Stimulated activated CD4-positive, alpha-beta T cell treated with anti-CD3 and anti-CD28 coated beads, Interleukin-15, amount 100 ng/mL, for 24 hours (primary cell): ENCODE results near the gene CPEB1.
"Not testable (repeated sequence)": the region's sequence is repeated elsewhere in the genome, so short reads cannot be mapped to it uniquely, and the experiment has no call there.

Source experiments
- DNase-seq: peaks from one replicate; pipeline ENCODE4 v3.0.0-alpha.2; 2020

CPEB1 gene

GRCh38 chr15:82648257-82649103 lies 1.3 kb upstream of the CPEB1 start:
- DNase-seq, result no peak

- peak; percentile 65 for DNase-seq
These were observed 683 bp upstream of the CPEB1 start for GRCh38 chr15:82647835-82648256.

GRCh38 chr15:82646250-82647044 lies 716 bp downstream of the CPEB1 start:
- peak; percentile 24 for DNase-seq

- DNase-seq, result not testable (repeated sequence)
These were observed 2.0 kb downstream of the CPEB1 start for GRCh38 chr15:82644967-82645852.

- no peak for DNase-seq
These were observed 3.2 kb downstream of the CPEB1 start for GRCh38 chr15:82643992-82644391.

DNA sequence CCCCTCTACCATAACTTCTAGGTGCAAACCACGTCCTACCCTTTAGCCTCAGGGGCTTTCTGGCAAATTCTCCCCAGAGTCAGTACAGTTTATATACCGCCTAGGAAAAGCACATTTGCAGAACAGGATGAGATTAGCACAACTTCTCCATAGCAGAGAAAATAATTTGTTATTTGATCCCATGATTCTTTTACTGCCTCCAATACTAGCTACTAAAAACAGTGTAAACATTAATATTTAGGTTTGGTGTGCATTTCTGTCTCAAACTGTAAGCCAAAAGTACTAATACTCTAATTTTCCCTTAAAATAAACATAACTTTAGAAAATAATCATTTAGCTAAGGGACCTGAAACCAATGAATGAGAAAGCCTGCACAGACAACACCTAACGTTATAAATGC lies 4.5 kb downstream of the CPEB1 start:
- no peak for DNase-seq

- no peak for DNase-seq
These were observed 5.9 kb downstream of the CPEB1 start for GRCh38 chr15:82641129-82641798.

- no peak for DNase-seq
These were observed 6.5 kb downstream of the CPEB1 start for GRCh38 chr15:82640672-82641071.

GRCh38 chr15:82635798-82636197 lies 11.4 kb downstream of the CPEB1 start:
- no peak for DNase-seq

GRCh38 chr15:82630033-82630432 lies 17.1 kb downstream of the CPEB1 start:
- DNase-seq, result no peak

DNA sequence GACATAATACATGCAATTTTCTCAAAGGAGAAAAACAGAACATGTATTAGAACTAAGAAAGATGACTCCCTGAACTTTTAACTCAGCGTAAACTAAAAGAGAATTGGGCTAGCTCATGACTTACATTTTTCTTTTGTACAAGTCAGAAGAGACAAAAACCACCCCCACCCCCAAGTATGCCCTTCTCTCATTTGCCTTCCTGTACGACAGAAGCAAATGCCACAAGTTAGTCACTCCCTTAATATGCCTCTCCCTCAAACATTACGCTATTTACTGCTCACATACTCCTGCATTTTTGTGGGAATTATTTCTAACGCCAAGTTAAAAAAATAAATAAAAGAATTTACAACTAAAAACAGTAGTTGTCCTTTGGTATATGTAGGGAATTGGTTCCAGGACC lies 22.0 kb downstream of the CPEB1 start:
- DNase-seq, result no peak

GRCh38 chr15:82624438-82624837 lies 22.7 kb downstream of the CPEB1 start:
- DNase-seq, result no peak

- no peak for DNase-seq
These were observed 23.2 kb downstream of the CPEB1 start for GRCh38 chr15:82624008-82624407.

- DNase-seq, result no peak
These were observed 25.2 kb downstream of the CPEB1 start for GRCh38 chr15:82621970-82622369.

DNA sequence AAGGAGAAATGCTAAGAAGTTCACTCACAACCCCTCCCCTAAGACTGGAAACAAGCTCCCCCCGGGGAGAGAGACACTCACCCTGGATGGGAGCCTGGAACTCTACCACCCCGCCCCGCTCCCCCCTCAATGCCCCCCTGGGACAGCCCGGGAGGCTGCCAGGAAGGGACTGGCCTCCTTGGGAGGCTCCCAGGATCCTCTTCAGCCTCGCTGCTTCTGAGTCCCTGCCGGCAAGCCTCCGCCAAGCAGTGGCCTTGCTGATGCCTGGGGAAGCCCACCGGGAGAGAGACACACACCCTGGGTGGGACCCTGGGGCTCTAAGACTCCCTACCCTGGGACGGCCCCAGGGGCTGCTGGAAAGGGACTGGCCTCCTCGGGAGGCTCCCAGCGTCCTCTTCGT lies 33.4 kb downstream of the CPEB1 start:
- no peak for DNase-seq

GRCh38 chr15:82611348-82611747 lies 35.8 kb downstream of the CPEB1 start:
- no peak for DNase-seq

GRCh38 chr15:82602195-82602594 lies 45.0 kb downstream of the CPEB1 start:
- DNase-seq, result no peak

GRCh38 chr15:82599862-82600261 lies 47.3 kb downstream of the CPEB1 start:
- no peak for DNase-seq

GRCh38 chr15:82597815-82598214 lies 49.3 kb downstream of the CPEB1 start:
- no peak for DNase-seq

DNA sequence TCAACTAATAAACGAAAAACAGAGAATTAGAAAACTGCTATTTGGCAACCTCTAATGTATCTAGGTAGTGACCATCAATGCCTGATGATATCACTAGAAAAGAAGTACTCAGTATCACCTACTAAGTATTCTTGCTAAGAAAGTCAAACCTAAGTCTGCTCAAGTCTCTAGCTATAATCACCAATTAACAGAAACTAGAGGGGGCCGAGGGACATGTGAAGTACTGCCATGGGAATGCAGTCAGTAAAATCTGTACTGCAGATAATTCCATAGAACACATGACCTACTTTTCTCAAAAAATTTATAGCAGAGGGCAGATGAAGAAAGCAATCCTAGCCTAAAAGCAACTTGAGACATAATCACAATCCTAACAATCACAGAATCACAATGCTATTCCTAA lies 51.4 kb downstream of the CPEB1 start:
- no peak for DNase-seq

DNA sequence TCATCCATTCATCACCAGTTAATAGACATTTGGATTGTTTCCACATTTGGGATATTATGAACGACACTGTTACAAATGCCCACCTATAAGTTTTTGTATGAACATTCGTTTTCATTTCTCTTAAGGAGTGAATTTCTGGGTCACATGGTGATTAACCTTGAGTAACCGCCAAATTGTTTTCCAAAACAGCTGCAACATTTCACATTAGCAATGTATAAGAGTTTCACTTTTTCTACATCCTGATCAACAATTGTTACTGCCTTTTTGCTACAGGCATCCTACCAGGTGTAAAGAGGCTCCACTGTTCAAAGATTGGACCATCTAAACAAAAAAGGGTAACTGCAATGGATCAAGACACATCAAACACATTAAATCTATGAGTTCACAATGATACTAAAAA lies 52.0 kb downstream of the CPEB1 start:
- no peak for DNase-seq

DNA sequence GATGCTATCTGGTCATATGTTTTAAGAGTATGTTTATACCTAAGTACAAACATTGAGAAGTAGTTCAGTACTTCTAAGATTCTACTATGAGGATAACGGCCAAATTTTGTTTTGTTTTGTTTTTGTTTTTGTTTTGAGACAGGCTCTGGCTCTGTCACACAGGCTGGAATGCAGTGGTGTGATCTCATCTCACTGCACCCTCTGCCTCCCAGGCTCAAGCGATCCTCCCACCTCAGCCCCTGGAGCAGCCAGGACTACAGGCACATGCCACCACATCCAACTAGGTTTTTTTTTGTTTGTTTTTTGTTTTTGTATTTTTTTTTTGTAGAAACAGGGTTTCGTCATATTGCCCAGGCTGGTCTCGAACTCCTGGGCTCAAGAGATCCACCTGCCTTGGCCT lies 59.4 kb downstream of the CPEB1 start:
- no peak for DNase-seq

- DNase-seq, result no peak
These were observed 62.1 kb downstream of the CPEB1 start for GRCh38 chr15:82585072-82585471.
